C4-2B (cell line): ENCODE results near the gene NDUFAF2.

Experiments
- CTCF ChIP-seq: fragments of 450-650 bp; conservative IDR thresholded peaks from 2 replicates; pipeline ENCODE4 v1.5.1; 2017; ENCODE audit warnings: mild to moderate bottlenecking
- ZFX ChIP-seq: fragments of 450-650 bp; IDR thresholded peaks from 2 replicates; pipeline ENCODE4 v1.6.1; 2017

GRCh38 chr5:60980511-60980910 is 35.5 kb downstream of the NDUFAF2 start:
- TF ChIP-seq CTCF (no peak), ZFX (no peak)
